ENCODE results near the gene UBE2O. TPM values are rescaled to one million over a fixed set of nuclear protein-coding genes. Genes with fewer than 3 reads are reported as not detected.

UBE2O gene
- total RNA-seq, 1 experiment from 2014 or later = 18.9 TPM

- DNase-seq (ENCODE audit: low read depth) = no peak
Observed at GRCh38 chr17:76441686-76442340, 11.1 kb downstream of the UBE2O start.

- DNase-seq (ENCODE audit: low read depth) = no peak
Observed at GRCh38 chr17:76440751-76441362, 12.1 kb downstream of the UBE2O start.

GRCh38 chr17:76439314-76439928 is 13.5 kb downstream of the UBE2O start:
- DNase-seq (ENCODE audit: low read depth) = no peak

- DNase-seq (ENCODE audit: low read depth) = no peak
Observed at GRCh38 chr17:76438906-76439305, 14.0 kb downstream of the UBE2O start.

- no peak for DNase-seq (ENCODE audit: low read depth)
Observed at GRCh38 chr17:76437467-76438402, 15.2 kb downstream of the UBE2O start.

- DNase-seq (ENCODE audit: low read depth) = no peak
Observed at GRCh38 chr17:76435751-76436150, 17.2 kb downstream of the UBE2O start.

GRCh38 chr17:76434870-76435269 is 18.1 kb downstream of the UBE2O start:
- DNase-seq (ENCODE audit: low read depth) = no peak

GRCh38 chr17:76433693-76434092 is 19.3 kb downstream of the UBE2O start:
- DNase-seq (ENCODE audit: low read depth) = no peak

GRCh38 chr17:76432712-76433336 is 20.1 kb downstream of the UBE2O start:
- DNase-seq (ENCODE audit: low read depth) = no peak

- no peak for DNase-seq (ENCODE audit: low read depth)
Observed at GRCh38 chr17:76432004-76432403, 20.9 kb downstream of the UBE2O start.

- DNase-seq (ENCODE audit: low read depth) = no peak
Observed at GRCh38 chr17:76431509-76431908, 21.4 kb downstream of the UBE2O start.

GRCh38 chr17:76428511-76428910 is 24.4 kb downstream of the UBE2O start:
- DNase-seq (ENCODE audit: low read depth) = no peak

- no peak for DNase-seq (ENCODE audit: low read depth)
Observed at GRCh38 chr17:76427501-76428231, 25.3 kb downstream of the UBE2O start.

- DNase-seq (ENCODE audit: low read depth) = no peak
Observed at GRCh38 chr17:76426853-76427252, 26.1 kb downstream of the UBE2O start.

- no peak for DNase-seq (ENCODE audit: low read depth)
Observed at GRCh38 chr17:76422860-76423259, 30.1 kb downstream of the UBE2O start.

GRCh38 chr17:76422406-76422805 is 30.5 kb downstream of the UBE2O start:
- no peak for DNase-seq (ENCODE audit: low read depth)

GRCh38 chr17:76421044-76421407 is 31.9 kb downstream of the UBE2O start:
- no peak for DNase-seq (ENCODE audit: low read depth)

GRCh38 chr17:76420356-76421043 is 32.5 kb downstream of the UBE2O start:
- no peak for DNase-seq (ENCODE audit: low read depth)

GRCh38 chr17:76419576-76420260 is 33.2 kb downstream of the UBE2O start:
- no peak for DNase-seq (ENCODE audit: low read depth)

Measured in HT1080 (cell line).